ENCODE measurements around the gene SCN9A. TPM values are rescaled to one million over a fixed set of nuclear protein-coding genes. Genes with fewer than 3 reads are reported as not detected.

SCN9A gene
- total RNA-seq, 3 donors from 2014 or later, result 9.0 to 24.3 (median 23.3) TPM

- TF ChIP-seq CTCF (IDR thresholded peaks at IDR 0.05), result no peak
- no peaks in the 10 kb centered on the region for H3K36me3 ChIP-seq (ENCODE audit: low read depth)
- ATAC-seq, result no peak
- intact Hi-C loops (cut with DNase I, micrococcal nuclease), result no loop called here
- no peak for DNase-seq
- no peaks in the 10 kb centered on the region for H3K9me3 ChIP-seq
- no peak overlapping the region for H3K4me3 ChIP-seq
- no peaks in the 10 kb centered on the region for H3K4me1 ChIP-seq (ENCODE audit: low read depth)
Observed at GRCh38 chr2:166332106-166332505, 43.6 kb downstream of the SCN9A start.

- ATAC-seq (no peak), DNase-seq (no peak)
- intact Hi-C loops (cut with DNase I, micrococcal nuclease), result no loop called here
- no peak for TF ChIP-seq CTCF (IDR thresholded peaks at IDR 0.05)
- H3K4me3 ChIP-seq, result no peak overlapping the region
- H3K36me3 ChIP-seq (ENCODE audit: low read depth), result no peaks in the 10 kb centered on the region
- H3K4me1 ChIP-seq (ENCODE audit: low read depth), result peaks cover 2% of the 10 kb centered on the region
- H3K9me3 ChIP-seq, result no peaks in the 10 kb centered on the region
Observed at GRCh38 chr2:166331468-166331867, 44.3 kb downstream of the SCN9A start.

- TF ChIP-seq CTCF (IDR thresholded peaks at IDR 0.05), result no peak
- H3K4me1 ChIP-seq (ENCODE audit: low read depth), result peaks cover 8% of the 10 kb centered on the region
- no peak for DNase-seq
- H3K9me3 ChIP-seq, result no peaks in the 10 kb centered on the region
- H3K36me3 ChIP-seq (ENCODE audit: low read depth), result no peaks in the 10 kb centered on the region
- no peak for ATAC-seq
- H3K4me3 ChIP-seq, result no peak overlapping the region
- intact Hi-C loops (cut with DNase I, micrococcal nuclease), result no loop called here
Observed at GRCh38 chr2:166329465-166329864, 46.3 kb downstream of the SCN9A start.

- TF ChIP-seq CTCF (IDR thresholded peaks at IDR 0.05), result no peak
- no peak for ATAC-seq
- intact Hi-C loops (cut with DNase I, micrococcal nuclease), result no loop called here
Observed at GRCh38 chr2:166328147-166328546, 47.6 kb downstream of the SCN9A start.

GRCh38 chr2:166321076-166321475 lies 54.7 kb downstream of the SCN9A start:
- peaks cover 2% of the 10 kb centered on the region for H3K4me1 ChIP-seq (ENCODE audit: low read depth)
- no peak overlapping the region for H3K4me3 ChIP-seq
- no peak for TF ChIP-seq CTCF (IDR thresholded peaks at IDR 0.05)
- ATAC-seq (no peak), DNase-seq (no peak)
- no peaks in the 10 kb centered on the region for H3K9me3 ChIP-seq
- no peaks in the 10 kb centered on the region for H3K36me3 ChIP-seq (ENCODE audit: low read depth)
- intact Hi-C loops (cut with DNase I, micrococcal nuclease), result no loop called here

More at GRCh38 chr2:166328147-166328546, 47.6 kb downstream of the SCN9A start:
- Histone ChIP-seq H3K9me3 (no peaks in the 10 kb centered on the region), H3K4me1 (ENCODE audit: low read depth) (peaks cover 8% of the 10 kb centered on the region), H3K36me3 (ENCODE audit: low read depth) (no peaks in the 10 kb centered on the region), H3K4me3 (no peak overlapping the region)
- DNase-seq, result no peak

Measured in mucosa of descending colon (tissue), 3 donors.